OCI-LY1 (cell line): ENCODE results near the gene MESD.

ENCODE experiments used
- H2AFZ ChIP-seq: fragments of 200-600 bp; sonication (generic), shearing (Covaris generic); 2 replicates; pipeline ENCODE4 v1.6.0; 2014; ENCODE audit warnings: antibody characterized with exemption, mild to moderate bottlenecking, low read length
- H3F3A ChIP-seq: fragments of 200-600 bp; sonication (generic), shearing (Covaris generic); 2 replicates; pipeline ENCODE4 v1.6.0; 2014; ENCODE audit warnings: mild to moderate bottlenecking, antibody characterized with exemption, low read length, moderate library complexity; ENCODE audit not compliant: insufficient read depth
- H3K27ac ChIP-seq: fragments of 200-600 bp; sonication (generic); 2 replicates; pipeline ENCODE4 v1.5.1; 2014; ENCODE audit warnings: low read length, mixed run types, mild to moderate bottlenecking, low read depth; ENCODE audit not compliant: poor library complexity, severe bottlenecking
- H3K27me3 ChIP-seq: fragments of 200-600 bp; sonication (generic); 2 replicates; pipeline ENCODE4 v1.6.0; 2014; ENCODE audit warnings: antibody characterized with exemption, mild to moderate bottlenecking, low read length, moderate library complexity; ENCODE audit not compliant: insufficient read depth
- H3K36me3 ChIP-seq: fragments of 200-600 bp; sonication (generic); 2 replicates; pipeline ENCODE4 v1.6.1; 2014; ENCODE audit warnings: mild to moderate bottlenecking, antibody characterized with exemption, low read length, moderate library complexity, mixed read lengths; ENCODE audit not compliant: insufficient read depth
- H3K4me1 ChIP-seq: fragments of 200-600 bp; sonication (generic); 2 replicates; pipeline ENCODE4 v1.5.1; 2014; ENCODE audit warnings: mild to moderate bottlenecking, low read length, moderate library complexity; ENCODE audit not compliant: insufficient read depth, severe bottlenecking
- H3K4me2 ChIP-seq: fragments of 200-600 bp; sonication (generic), shearing (Covaris generic); 2 replicates; pipeline ENCODE4 v1.6.1; 2014; ENCODE audit warnings: low read length
- H3K4me3 ChIP-seq: fragments of 200-600 bp; sonication (generic); 2 replicates; pipeline ENCODE4 v1.5.1; 2014; ENCODE audit warnings: low read length, low read depth, mild to moderate bottlenecking, mixed read lengths; ENCODE audit not compliant: poor library complexity, severe bottlenecking
- H3K79me2 ChIP-seq: fragments of 200-600 bp; shearing (Covaris generic); 2 replicates; pipeline ENCODE4 v1.6.1; 2016; ENCODE audit warnings: mixed run types, low read length, mixed read lengths; ENCODE audit not compliant: insufficient read depth
- H3K9ac ChIP-seq: fragments of 200-600 bp; sonication (generic), shearing (Covaris generic); 2 replicates; pipeline ENCODE4 v1.6.1; 2014; ENCODE audit warnings: mild to moderate bottlenecking, low read length, mixed read lengths
- H3K9me2 ChIP-seq: fragments of 200-600 bp; sonication (generic), shearing (Covaris generic); 2 replicates; pipeline ENCODE4 v1.6.1; 2014; ENCODE audit warnings: low read depth, mild to moderate bottlenecking, low read length, mixed read lengths
- H3K9me3 ChIP-seq: fragments of 200-600 bp; shearing (Covaris generic); 2 replicates; pipeline ENCODE4 v1.6.1; 2014; ENCODE audit warnings: low read length, mixed read lengths
- H4K20me1 ChIP-seq: fragments of 200-600 bp; sonication (generic), shearing (Covaris generic); 2 replicates; pipeline ENCODE4 v1.6.0; 2016; ENCODE audit warnings: mild to moderate bottlenecking, low read length; ENCODE audit not compliant: insufficient read depth
- EZH2 ChIP-seq: fragments of 200-600 bp; sonication (generic), shearing (Covaris generic); IDR thresholded peaks from 2 replicates; pipeline ENCODE4 v1.8.0; 2017; ENCODE audit warnings: borderline replicate concordance, mixed run types, mild to moderate bottlenecking, antibody characterized with exemption, low read length, moderate library complexity, mixed read lengths
- TF ChIP-seq, protein P1 (sequence below): fragments of 200-600 bp; sonication (generic), shearing (Covaris generic); IDR thresholded peaks from 2 replicates; pipeline ENCODE4 v1.5.1; 2017; ENCODE audit warnings: mild to moderate bottlenecking, antibody characterized with exemption, low read length, moderate library complexity, mixed read lengths

MESD gene

GRCh38 chr15:80999623-81000036 is 10.0 kb upstream of the MESD start:
- no peak overlapping the region for H2AFZ ChIP-seq
- H3K9ac ChIP-seq: peak overlapping the region; percentile 83
- peak overlapping the region; percentile 88 for H3K4me3 ChIP-seq

DNA sequence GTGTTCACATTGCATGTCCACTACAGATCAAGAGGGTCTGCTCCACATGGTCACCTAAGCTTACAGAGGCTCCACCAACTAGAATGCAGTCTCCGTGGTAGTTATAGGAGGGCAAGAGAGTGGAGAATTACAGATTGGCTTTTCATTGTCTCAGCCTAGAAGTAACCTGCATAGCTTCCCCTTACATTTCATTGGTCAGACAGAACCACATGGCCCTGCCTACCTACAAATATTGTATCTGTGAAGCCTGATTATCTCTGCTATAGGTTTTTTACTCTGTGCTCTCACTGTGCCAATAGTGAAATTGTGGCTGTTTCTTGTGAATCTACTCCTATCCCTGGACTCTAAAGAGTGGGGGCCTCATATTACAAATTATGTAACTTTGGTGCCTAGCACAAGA is 8.6 kb upstream of the MESD start:
- Histone ChIP-seq H3K27me3 (no peaks in the 10 kb centered on the region), H3K4me1 (peaks cover 24% of the 10 kb centered on the region), H2AFZ (no peak overlapping the region), H3K4me3 (no peak overlapping the region), H3K4me2 (no peak overlapping the region), H3K9me2 (no peaks in the 10 kb centered on the region), H3K79me2 (no peaks in the 10 kb centered on the region), H3K9me3 (no peaks in the 10 kb centered on the region), H3K36me3 (peaks cover 10% of the 10 kb centered on the region), H3K9ac (no peak overlapping the region), H3F3A (0 out of 2 replicates have a peak, but pooled peaks cover 3% of the 10 kb centered on the region), H4K20me1 (no peaks in the 10 kb centered on the region), H3K27ac (no peak overlapping the region)
- no peak for TF ChIP-seq EZH2
- TF ChIP-seq, protein P1, sequence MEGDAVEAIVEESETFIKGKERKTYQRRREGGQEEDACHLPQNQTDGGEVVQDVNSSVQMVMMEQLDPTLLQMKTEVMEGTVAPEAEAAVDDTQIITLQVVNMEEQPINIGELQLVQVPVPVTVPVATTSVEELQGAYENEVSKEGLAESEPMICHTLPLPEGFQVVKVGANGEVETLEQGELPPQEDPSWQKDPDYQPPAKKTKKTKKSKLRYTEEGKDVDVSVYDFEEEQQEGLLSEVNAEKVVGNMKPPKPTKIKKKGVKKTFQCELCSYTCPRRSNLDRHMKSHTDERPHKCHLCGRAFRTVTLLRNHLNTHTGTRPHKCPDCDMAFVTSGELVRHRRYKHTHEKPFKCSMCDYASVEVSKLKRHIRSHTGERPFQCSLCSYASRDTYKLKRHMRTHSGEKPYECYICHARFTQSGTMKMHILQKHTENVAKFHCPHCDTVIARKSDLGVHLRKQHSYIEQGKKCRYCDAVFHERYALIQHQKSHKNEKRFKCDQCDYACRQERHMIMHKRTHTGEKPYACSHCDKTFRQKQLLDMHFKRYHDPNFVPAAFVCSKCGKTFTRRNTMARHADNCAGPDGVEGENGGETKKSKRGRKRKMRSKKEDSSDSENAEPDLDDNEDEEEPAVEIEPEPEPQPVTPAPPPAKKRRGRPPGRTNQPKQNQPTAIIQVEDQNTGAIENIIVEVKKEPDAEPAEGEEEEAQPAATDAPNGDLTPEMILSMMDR: no peak

More at GRCh38 chr15:80999623-81000036, 10.0 kb upstream of the MESD start:
- H3K27me3 ChIP-seq: no peaks in the 10 kb centered on the region
- peaks cover 2% of the 10 kb centered on the region; the same call in 1 of the 2 replicates for H4K20me1 ChIP-seq
- TF ChIP-seq EZH2: no peak
- TF ChIP-seq, protein P1: no peak
- H3K9me3 ChIP-seq: no peaks in the 10 kb centered on the region
- H3K27ac ChIP-seq: peak overlapping the region; percentile 45
- peak overlapping the region; percentile 79 for H3K4me2 ChIP-seq
- peaks cover 24% of the 10 kb centered on the region for H3K4me1 ChIP-seq
- no peaks in the 10 kb centered on the region for H3K9me2 ChIP-seq
- H3K36me3 ChIP-seq: peaks cover 23% of the 10 kb centered on the region
- H3K79me2 ChIP-seq: no peaks in the 10 kb centered on the region
- H3F3A ChIP-seq: 0 out of 2 replicates have a peak, but pooled peaks cover 3% of the 10 kb centered on the region

DNA sequence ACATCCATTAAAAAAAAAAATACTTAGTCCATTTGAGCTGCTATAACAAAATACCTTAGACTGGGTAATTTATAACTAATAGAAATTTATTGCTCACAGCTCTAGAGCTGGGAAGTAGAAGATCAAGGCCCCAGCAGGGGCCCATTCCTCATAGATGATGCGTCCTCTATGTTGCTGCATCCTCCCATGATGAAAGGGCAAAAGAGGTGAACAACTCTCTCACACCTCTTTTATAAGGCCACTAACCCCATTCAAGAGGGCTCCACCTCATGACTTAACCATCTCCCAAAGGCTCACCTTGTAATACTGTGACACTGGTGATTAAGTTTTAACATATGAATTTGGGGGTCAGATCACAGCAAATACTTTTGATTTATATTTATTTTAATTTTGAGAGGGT is 8.1 kb upstream of the MESD start:
- no peak overlapping the region for H3K9ac ChIP-seq

More for the DNA sequence above, 8.1 kb upstream of the MESD start:
- H4K20me1 ChIP-seq: no peaks in the 10 kb centered on the region
- no peak overlapping the region for H3K27ac ChIP-seq
- no peaks in the 10 kb centered on the region for H3K9me3 ChIP-seq
- 0 out of 2 replicates have a peak, but pooled peaks cover 3% of the 10 kb centered on the region for H3F3A ChIP-seq
- TF ChIP-seq, protein P1: no peak
- TF ChIP-seq EZH2: no peak
- H3K36me3 ChIP-seq: peaks cover 4% of the 10 kb centered on the region
- no peak overlapping the region for H3K4me2 ChIP-seq
- H3K9me2 ChIP-seq: no peaks in the 10 kb centered on the region
- no peaks in the 10 kb centered on the region for H3K79me2 ChIP-seq
- no peak overlapping the region for H3K4me3 ChIP-seq
- peaks cover 20% of the 10 kb centered on the region for H3K4me1 ChIP-seq
- no peaks in the 10 kb centered on the region for H3K27me3 ChIP-seq
- H2AFZ ChIP-seq: no peak overlapping the region
